IMR-90 (cell line): ENCODE measurements around the gene CCDC87. TPM values are rescaled to one million over a fixed set of nuclear protein-coding genes. Genes with fewer than 3 reads are reported as not detected.
"Not testable (repeated sequence)": the region's sequence is repeated elsewhere in the genome, so short reads cannot be mapped to it uniquely, and the experiment has no call there.

Source experiments
- ATAC-seq: fragments of 200-7000 bp; cut with Tn5 transposase; 2 replicates; pipeline ENCODE4 v1.9.1; 2020; ENCODE audit warnings: low read depth, mild to moderate bottlenecking, moderate library complexity
- BruUV-seq: library from RNA; stranded (reverse); fragments of 400-500 nt; replicated peaks from 2 replicates; lab custom pipeline; 2021; lab: Mats Ljungman, UMichigan
- CTCF ChIA-PET: fragments of 300-600 bp; formaldehyde crosslinking; extraction: SDS; loops from one replicate; lab custom pipeline; 2021; ENCODE audit warnings: antibody characterized with exemption; lab: Yijun Ruan, JAX
- POLR2A ChIA-PET: fragments of 300-600 bp; sonication (Branson Sonifier 250); formaldehyde crosslinking; loops from one replicate; lab custom pipeline; 2022; ENCODE audit warnings: antibody characterized with exemption; ENCODE audit not compliant: unreplicated experiment; lab: Charles Lee
- DNase-seq: peaks from one replicate; pipeline ENCODE4 v3.0.0; 2013
- H2AFZ ChIP-seq: replicated peaks from 2 replicates; pipeline ENCODE3; 2013; ENCODE audit warnings: low read length, mild to moderate bottlenecking; ENCODE audit not compliant: poor library complexity
- H2AK5ac ChIP-seq: 2 replicates; pipeline ENCODE4 v1.6.1; 2013; ENCODE audit warnings: low read depth, low read length, inconsistent platforms
- H2AK9ac ChIP-seq: replicated peaks from 2 replicates; pipeline ENCODE3; 2013; ENCODE audit warnings: mild to moderate bottlenecking, low read depth, low read length, moderate library complexity; ENCODE audit not compliant: poor library complexity
- H2BK120ac ChIP-seq: 2 replicates; pipeline ENCODE4 v1.6.1; 2013; ENCODE audit warnings: low read depth, low read length, inconsistent platforms
- H2BK15ac ChIP-seq: 3 replicates; pipeline ENCODE4 v1.6.1; 2013; ENCODE audit warnings: low read depth, low read length, inconsistent platforms
- H2BK20ac ChIP-seq: 2 replicates; pipeline ENCODE4 v1.6.1; 2013; ENCODE audit warnings: low read depth, mild to moderate bottlenecking, inconsistent platforms, low read length, moderate library complexity
- H2BK5ac ChIP-seq: 2 replicates; pipeline ENCODE4 v1.6.1; 2013; ENCODE audit warnings: mild to moderate bottlenecking, low read depth, low read length, inconsistent platforms; ENCODE audit not compliant: poor library complexity, severe bottlenecking
- H3K14ac ChIP-seq: replicated peaks from 2 replicates; pipeline ENCODE4 v1.6.1; 2013; ENCODE audit warnings: low read depth, low read length, inconsistent platforms
- H3K18ac ChIP-seq: 2 replicates; pipeline ENCODE4 v1.6.1; 2013; ENCODE audit warnings: low read depth, low read length, control low read depth
- H3K23ac ChIP-seq: 2 replicates; pipeline ENCODE4 v1.6.1; 2013; ENCODE audit warnings: low read depth, low read length, inconsistent platforms
- H3K27ac ChIP-seq: 2 replicates; pipeline ENCODE4 v1.5.1; 2013; ENCODE audit warnings: mild to moderate bottlenecking, control low read depth, low read length; ENCODE audit not compliant: insufficient read depth
- H3K27me3 ChIP-seq: 2 replicates; pipeline ENCODE4 v1.6.1; 2013; ENCODE audit warnings: low read length; ENCODE audit not compliant: control insufficient read depth, insufficient read depth
- H3K36me3 ChIP-seq: 2 replicates; pipeline ENCODE4 v1.6.1; 2013; ENCODE audit warnings: low read length, mixed read lengths; ENCODE audit not compliant: control insufficient read depth, insufficient read depth
- H3K4ac ChIP-seq: 2 replicates; pipeline ENCODE4 v1.6.1; 2013; ENCODE audit warnings: low read depth, low read length, inconsistent platforms
- H3K4me1 ChIP-seq: 2 replicates; pipeline ENCODE4 v1.6.1; 2013; ENCODE audit warnings: low read length, mixed read lengths; ENCODE audit not compliant: control insufficient read depth, insufficient read depth
- H3K4me2 ChIP-seq: 2 replicates; pipeline ENCODE4 v1.6.1; 2013; ENCODE audit warnings: low read depth, mild to moderate bottlenecking, control low read depth, low read length, moderate library complexity
- H3K4me3 ChIP-seq: 2 replicates; pipeline ENCODE4 v1.5.1; 2013; ENCODE audit warnings: low read depth, mild to moderate bottlenecking, control low read depth, low read length, moderate library complexity; ENCODE audit not compliant: insufficient read depth
- H3K56ac ChIP-seq: 2 replicates; pipeline ENCODE4 v1.6.1; 2013; ENCODE audit warnings: low read length, inconsistent platforms; ENCODE audit not compliant: insufficient read depth; ENCODE audit errors: extremely low read depth
- H3K79me1 ChIP-seq, 2 experiments: 2 replicates each; pipeline ENCODE4 v1.6.1; 2013; ENCODE audit warnings: low read length in 2 of 2, inconsistent platforms in 1 of 2, low read depth in 1 of 2
- H3K9ac ChIP-seq: 2 replicates; pipeline ENCODE4 v1.6.1; 2013; ENCODE audit warnings: low read depth, low read length, control low read depth
- H3K9me1 ChIP-seq: 2 replicates; pipeline ENCODE4 v1.6.1; 2013; ENCODE audit warnings: low read length, inconsistent platforms; ENCODE audit not compliant: insufficient read depth
- H3K9me3 ChIP-seq: 2 replicates; pipeline ENCODE4 v1.6.1; 2013; ENCODE audit warnings: low read length; ENCODE audit not compliant: control insufficient read depth, insufficient read depth
- H4K20me1 ChIP-seq: 2 replicates; pipeline ENCODE4 v1.6.1; 2013; ENCODE audit warnings: low read length, inconsistent platforms; ENCODE audit not compliant: insufficient read depth
- H4K5ac ChIP-seq: 2 replicates; pipeline ENCODE4 v1.6.1; 2013; ENCODE audit warnings: mild to moderate bottlenecking, low read depth, low read length, control low read depth
- H4K8ac ChIP-seq, 2 experiments: 2 replicates each; pipeline ENCODE4 v1.6.1; 2013; ENCODE audit warnings: low read depth in 2 of 2, low read length in 2 of 2, control low read depth in 1 of 2, inconsistent platforms in 1 of 2
- H4K91ac ChIP-seq: 2 replicates; pipeline ENCODE4 v1.6.1; 2013; ENCODE audit warnings: low read depth, low read length, inconsistent platforms; ENCODE audit not compliant: insufficient read depth
- WGBS, 2 experiments: methylation state at CpG; one replicate each; pipeline versions ENCODE4 v1.1.5 to v1.1.7; 2013; ENCODE audit warnings: missing lambda C conversion rate in 2 of 2; ENCODE audit not compliant: insufficient read length in 1 of 2; ENCODE audit errors: extremely low coverage in 2 of 2; 5-methylcytosine and 5-hydroxymethylcytosine counted together
- dilution Hi-C: fragments of 300-500 bp; cut with HindIII; formaldehyde crosslinking; loops from one replicate; pipeline ENCODE4 v1.14.3; 2018; ENCODE audit warnings: low sequenced_read_pairs; ENCODE audit not compliant: unreplicated experiment
- in situ Hi-C: fragments of 300-500 bp; cut with MboI; formaldehyde crosslinking; loops from 3 replicates; pipeline ENCODE4 v1.14.3; 2019; ENCODE audit warnings: low sequenced_read_pairs, inconsistent platforms, mixed read lengths
- intact Hi-C: fragments of 100-400 bp; cut with micrococcal nuclease; formaldehyde crosslinking; loops from 2 replicates; pipeline ENCODE4 v1.10.0; 2022
- polyA plus RNA-seq, 3 experiments: library from polyadenylated mRNA; depleted of rRNA; stranded (reverse); fragments of >200 nt; gene quantifications; 2 replicates each; pipeline ENCODE4 v1.2.3, GENCODE V29; 2012; ENCODE audit warnings: low replicate concordance in 1 of 3
- total RNA-seq: library from RNA; depleted of rRNA; stranded (reverse); fragments of >200 nt; gene quantifications from 2 replicates; pipeline ENCODE4 v1.2.3, GENCODE V29; 2012

The CCDC87 gene
- total and polyA plus RNA-seq, 2 of the 4 experiments (the other 2 are of a cell fraction) = 0.18 to 0.19 TPM

DNA sequence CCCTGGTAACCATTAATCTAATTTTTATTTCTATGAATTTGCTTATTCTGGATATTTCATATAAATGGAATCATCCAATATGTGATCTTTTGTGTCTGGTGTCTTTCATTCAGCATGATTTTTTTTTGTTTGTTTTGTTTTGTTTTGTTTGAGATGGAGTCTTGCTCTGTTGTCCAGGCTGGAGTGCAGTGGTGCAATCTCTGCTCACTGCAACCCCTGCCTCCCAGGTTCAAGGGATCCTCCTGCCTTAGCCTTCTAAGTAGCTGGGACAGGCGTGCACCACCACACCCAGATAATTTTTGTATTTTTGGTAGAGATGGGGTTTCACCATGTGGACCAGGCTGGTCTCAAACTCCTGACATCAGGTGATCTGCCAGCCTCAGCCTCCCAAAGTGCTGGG is 7.4 kb downstream of the CCDC87 start:
- H2BK20ac ChIP-seq, H3K4me1 ChIP-seq, H3K14ac ChIP-seq, in situ Hi-C loops, H3K23ac ChIP-seq, H3K56ac ChIP-seq, H3K79me1 ChIP-seq, ATAC-seq, H2BK5ac ChIP-seq, H4K5ac ChIP-seq, H3K27me3 ChIP-seq, CTCF ChIA-PET, H3K36me3 ChIP-seq, H3K18ac ChIP-seq, H3K27ac ChIP-seq, H3K4me3 ChIP-seq, H4K8ac ChIP-seq, H4K91ac ChIP-seq, H2BK15ac ChIP-seq, H2AK9ac ChIP-seq, dilution Hi-C loops, H2AK5ac ChIP-seq, H3K9ac ChIP-seq, H2AFZ ChIP-seq, H4K20me1 ChIP-seq, H3K9me3 ChIP-seq, BruUV-seq, intact Hi-C loops, H2BK120ac ChIP-seq, DNase-seq, H3K9me1 ChIP-seq, H3K4me2 ChIP-seq, POLR2A ChIA-PET, H3K4ac ChIP-seq: not testable (repeated sequence)
- no CpG with 5 or more reads among the region's 1 CpG for whole genome bisulfite sequencing, 2 experiments

DNA sequence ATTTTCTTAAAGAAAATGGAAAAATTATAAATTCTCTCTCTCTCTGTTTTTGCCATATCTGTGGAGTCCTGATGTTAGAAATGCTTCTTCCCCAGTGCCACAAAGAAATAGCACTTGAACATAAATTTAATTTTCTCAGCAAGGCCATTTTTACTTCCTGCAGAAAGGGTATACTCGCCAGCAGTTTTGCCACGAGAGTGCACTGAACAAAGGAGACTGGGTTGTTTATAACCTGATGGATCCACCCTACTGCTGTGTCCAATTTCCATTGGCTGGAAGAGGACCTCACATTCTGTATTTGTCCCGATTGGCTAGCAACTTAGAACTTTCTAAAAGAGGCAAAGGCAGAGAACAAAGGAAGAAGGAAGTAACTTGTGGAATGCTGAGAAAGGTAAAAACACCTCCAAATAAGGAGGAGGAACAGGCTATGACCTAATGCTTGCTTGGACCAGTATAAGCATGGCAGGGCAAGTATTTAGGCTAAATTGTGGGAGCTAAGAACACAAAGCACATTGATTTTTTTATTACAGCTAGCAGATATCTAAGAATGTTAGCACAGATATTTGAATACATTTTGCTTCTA is 10.2 kb downstream of the CCDC87 start:
- CTCF ChIA-PET, H3K14ac ChIP-seq, H2BK15ac ChIP-seq, dilution Hi-C loops, H3K4me3 ChIP-seq, H2BK5ac ChIP-seq, H3K9me1 ChIP-seq, H3K79me1 ChIP-seq, H3K9ac ChIP-seq, in situ Hi-C loops, H2AFZ ChIP-seq, H3K4me1 ChIP-seq, H4K91ac ChIP-seq, H2AK5ac ChIP-seq, H3K4ac ChIP-seq, H3K27me3 ChIP-seq, H2AK9ac ChIP-seq, H2BK20ac ChIP-seq, H3K9me3 ChIP-seq, POLR2A ChIA-PET, H3K23ac ChIP-seq, DNase-seq, BruUV-seq, H3K27ac ChIP-seq, ATAC-seq, H4K5ac ChIP-seq, H3K4me2 ChIP-seq, H3K18ac ChIP-seq, H3K56ac ChIP-seq, H2BK120ac ChIP-seq, intact Hi-C loops, H4K20me1 ChIP-seq, H4K8ac ChIP-seq, H3K36me3 ChIP-seq: not testable (repeated sequence)
- 83% methylated on average over 2 of the region's 3 CpGs; no CpG with 5 or more reads in 1 of the 2 experiments for WGBS, 2 experiments
